ENCODE results near the gene IMP3. TPM values are rescaled to one million over a fixed set of nuclear protein-coding genes. Genes with fewer than 3 reads are reported as not detected.

The IMP3 gene
- total and polyA plus RNA-seq, 2 donors (not counting 3 experiments of a cell fraction or from before 2014, with no cell fraction given): 41.3 to 64.0 TPM

DNA sequence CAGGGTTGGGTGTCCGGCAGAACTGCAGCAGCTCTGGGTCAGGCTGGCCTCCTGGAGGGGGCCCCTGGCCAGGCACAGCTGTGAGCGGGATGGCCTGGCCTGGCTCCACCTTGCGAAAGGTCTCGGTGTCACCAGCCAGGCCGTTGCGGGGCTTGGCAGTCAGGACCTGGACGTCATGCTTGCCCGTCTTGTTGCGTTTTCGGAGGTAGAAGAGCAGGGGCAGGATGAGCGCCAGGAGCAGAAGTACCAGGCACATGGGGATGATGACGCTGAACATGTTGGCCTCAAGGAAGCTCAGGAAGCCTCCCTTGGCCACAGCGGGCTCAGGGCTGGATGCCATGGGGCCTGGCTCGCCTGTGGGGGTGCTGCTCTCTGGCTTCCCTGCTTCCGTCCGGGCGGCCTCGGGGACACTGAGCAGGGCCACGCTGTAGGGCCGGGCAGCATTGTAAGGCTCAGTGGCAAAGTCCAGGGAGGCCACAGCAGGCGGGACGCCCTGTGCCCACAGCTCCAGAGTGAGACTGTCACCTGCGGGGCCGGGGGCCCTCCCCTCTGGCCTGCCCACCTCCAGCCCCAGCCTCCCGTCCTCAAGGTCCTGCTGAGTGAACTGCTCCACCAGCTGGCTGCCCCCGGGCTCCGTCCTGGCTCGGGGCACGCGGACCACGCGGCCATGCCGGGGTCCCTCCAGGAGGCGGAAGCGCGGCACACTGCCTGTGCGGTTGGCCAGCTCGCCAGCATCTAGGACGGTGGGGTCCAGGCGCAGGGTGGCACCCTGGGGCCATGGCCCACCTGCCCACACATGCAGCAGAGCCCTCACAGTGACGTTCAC, 35.8 kb upstream of the IMP3 start:
- no peak for TF ChIP-seq CTCF (IDR thresholded peaks at IDR 0.05; ENCODE audit: extremely low read depth in 1 of 2, insufficient read depth in 1 of 2, low read depth in 1 of 2, low read length in 2 of 2)
- dilution Hi-C loops (cut with MboI; ENCODE audit: extremely low pct_ligation_motif_present, low sequenced_read_pairs) (no loop called here), intact Hi-C loops (cut with micrococcal nuclease) (no loop called here)
- Histone ChIP-seq H3K9ac (replicated peaks; ENCODE audit: extremely low read depth, insufficient read depth, low read length) (no peak overlapping the region), H3K79me2 (ENCODE audit: control insufficient read depth, insufficient read depth, low read length) (no peaks in the 10 kb centered on the region), H2AFZ (ENCODE audit: low read depth, low read length) (no peak overlapping the region), H4K20me1 (replicated peaks; ENCODE audit: control insufficient read depth, extremely low read depth, insufficient read depth, low read length) (no peaks in the 10 kb centered on the region), H3K36me3 (ENCODE audit: control insufficient read depth in 2 of 2, extremely low read depth in 1 of 2, insufficient read depth in 2 of 2, low read length in 2 of 2) (no peaks in the 10 kb centered on the region), H3K4me3 (replicated peaks in 1 of 3; ENCODE audit: insufficient read depth in 1 of 3, low read depth in 1 of 3, low read length in 3 of 3) (no peak overlapping the region), H3K4me1 (ENCODE audit: control insufficient read depth, extremely low read depth, insufficient read depth, low read length) (no peaks in the 10 kb centered on the region), H3K27me3 (ENCODE audit: control insufficient read depth in 2 of 2, insufficient read depth in 2 of 2, low read length in 2 of 2) (peaks cover 0 to 5% of the 10 kb centered on the region in 2 experiments), H3K4me2 (ENCODE audit: insufficient read depth, low read length) (no peak overlapping the region), H3K27ac (ENCODE audit: insufficient read depth, low read depth, low read length) (no peak overlapping the region), H3K9me1 (replicated peaks; ENCODE audit: control insufficient read depth, extremely low read depth, insufficient read depth, low read length) (no peaks in the 10 kb centered on the region), H3K9me3 (replicated peaks; ENCODE audit: control insufficient read depth, insufficient read depth, low read length) (no peaks in the 10 kb centered on the region)
- ChIA-PET CTCF (interaction anchor here (1.1 to 1.9 kb wide), 4 partner anchors 8 to 36 kb away, joined by 3 to 5 read pairs (median 4); partner anchors contain the start of gene IMP3), POLR2A (no interaction called here)
- no TSS peak for BruUV-seq (replicated peaks)
- DNase-seq (ENCODE audit: low read depth, low spot score): no peak
- no peak for FAIRE-seq

DNA sequence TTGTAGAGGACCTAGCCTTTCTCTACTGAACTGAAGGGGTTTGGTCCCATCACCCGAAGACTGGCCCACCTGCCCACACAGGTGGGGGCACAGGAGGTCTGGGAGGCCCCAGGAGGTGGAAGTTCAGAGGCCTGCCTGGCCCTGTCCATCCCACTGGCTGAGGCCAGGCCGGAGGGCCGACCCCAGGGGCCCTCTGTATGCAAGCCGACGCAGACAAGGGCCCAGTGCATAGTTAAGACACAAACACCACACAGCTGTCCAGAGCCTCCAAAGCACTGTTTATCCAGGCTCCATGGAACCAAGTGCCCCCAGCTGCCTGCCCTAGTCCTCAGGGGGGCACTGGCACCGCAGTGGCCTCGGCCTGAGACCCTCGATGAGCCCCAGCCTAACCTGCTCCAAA, 34.3 kb upstream of the IMP3 start:
- Histone ChIP-seq H3K9me1 (replicated peaks; ENCODE audit: control insufficient read depth, extremely low read depth, insufficient read depth, low read length) (no peaks in the 10 kb centered on the region), H3K36me3 (ENCODE audit: control insufficient read depth in 2 of 2, extremely low read depth in 1 of 2, insufficient read depth in 2 of 2, low read length in 2 of 2) (no peaks in the 10 kb centered on the region), H3K9ac (replicated peaks; ENCODE audit: extremely low read depth, insufficient read depth, low read length) (no peak overlapping the region), H3K79me2 (ENCODE audit: control insufficient read depth, insufficient read depth, low read length) (no peaks in the 10 kb centered on the region), H2AFZ (ENCODE audit: low read depth, low read length) (no peak overlapping the region), H3K27me3 (ENCODE audit: control insufficient read depth in 2 of 2, insufficient read depth in 2 of 2, low read length in 2 of 2) (peaks cover 0 to 5% of the 10 kb centered on the region in 2 experiments), H3K4me2 (ENCODE audit: insufficient read depth, low read length) (no peak overlapping the region), H4K20me1 (replicated peaks; ENCODE audit: control insufficient read depth, extremely low read depth, insufficient read depth, low read length) (no peaks in the 10 kb centered on the region), H3K27ac (ENCODE audit: insufficient read depth, low read depth, low read length) (no peak overlapping the region), H3K4me3 (replicated peaks in 1 of 3; ENCODE audit: insufficient read depth in 1 of 3, low read depth in 1 of 3, low read length in 3 of 3) (no peak overlapping the region), H3K9me3 (replicated peaks; ENCODE audit: control insufficient read depth, insufficient read depth, low read length) (no peaks in the 10 kb centered on the region), H3K4me1 (ENCODE audit: control insufficient read depth, extremely low read depth, insufficient read depth, low read length) (no peaks in the 10 kb centered on the region)
- no TSS peak for BruUV-seq (replicated peaks)
- no peak for TF ChIP-seq JUN (IDR thresholded peaks at IDR 0.05; ENCODE audit: borderline replicate concordance, insufficient read depth, insufficient read length, low read depth)
- no peak for TF ChIP-seq CTCF (IDR thresholded peaks at IDR 0.05; ENCODE audit: extremely low read depth in 1 of 2, insufficient read depth in 1 of 2, low read depth in 1 of 2, low read length in 2 of 2)
- TF ChIP-seq FOS (IDR thresholded peaks at IDR 0.05; ENCODE audit: borderline replicate concordance, insufficient read depth, low read length): no peak
- TF ChIP-seq MYC (IDR thresholded peaks at IDR 0.05; ENCODE audit: low read depth, low read length): no peak
- TF ChIP-seq POLR2A (IDR thresholded peaks at IDR 0.05; ENCODE audit: low read depth, low read length): no peak
- no peak for TF ChIP-seq EZH2 (IDR thresholded peaks at IDR 0.05; ENCODE audit: borderline replicate concordance, low read depth, low read length, severe bottlenecking)
- TF ChIP-seq POLR2AphosphoS5 (IDR thresholded peaks at IDR 0.05; ENCODE audit: insufficient read depth, low read depth, low read length): no peak
- TF ChIP-seq GATA2 (IDR thresholded peaks at IDR 0.05; ENCODE audit: insufficient read depth, insufficient read length, low read depth, low read length): no peak
- TF ChIP-seq, protein P1, sequence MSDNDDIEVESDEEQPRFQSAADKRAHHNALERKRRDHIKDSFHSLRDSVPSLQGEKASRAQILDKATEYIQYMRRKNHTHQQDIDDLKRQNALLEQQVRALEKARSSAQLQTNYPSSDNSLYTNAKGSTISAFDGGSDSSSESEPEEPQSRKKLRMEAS (IDR thresholded peaks at IDR 0.05; ENCODE audit: insufficient read depth, insufficient read length): no peak
- ChIA-PET POLR2A (no interaction called here), CTCF (interaction anchor here (0.6 to 1.1 kb wide), 2 partner anchors 10 to 12 kb away, joined by 3 read pairs; no protein-coding TSS in a partner anchor)
- DNase-seq (ENCODE audit: low read depth, low spot score): no peak
- intact Hi-C loops (cut with micrococcal nuclease) (no loop called here), dilution Hi-C loops (cut with MboI; ENCODE audit: extremely low pct_ligation_motif_present, low sequenced_read_pairs) (no loop called here)
- no peak for FAIRE-seq

All from endothelial cell of umbilical vein (primary cell).